T-cell (primary cell): ENCODE measurements around the gene RPTOR. TPM values are rescaled to one million over a fixed set of nuclear protein-coding genes. Genes with fewer than 3 reads are reported as not detected.
A peak's percentile ranks its signal among the peaks of the same experiment; 100 is the strongest.

ENCODE experiments used
- ATAC-seq, 4 experiments: fragments of 200-7000 bp in 3 of 4; fragments of 150-1000 bp in 1 of 4; cut with Tn5 transposase; replicated peaks in 1 of 4; 1 replicate in 3 of 4; 2 replicates in 1 of 4; pipeline ENCODE4 v1.10.0; 2021; ENCODE audit warnings: moderate library complexity in 3 of 4, mild to moderate bottlenecking in 2 of 4, moderate number of reproducible peaks in 1 of 4
- CTCF ChIA-PET, 2 donors: fragments of 300-600 bp; sonication (Branson Sonifier 250); formaldehyde crosslinking; loops; one replicate each; lab custom pipeline; 2022; ENCODE audit warnings: antibody characterized with exemption in 2 of 2; lab: Charles Lee
- POLR2A ChIA-PET, 2 donors: fragments of 300-600 bp; sonication (Branson Sonifier 250); formaldehyde crosslinking; loops; one replicate each; lab custom pipeline; 2022; ENCODE audit warnings: antibody characterized with exemption in 2 of 2; lab: Charles Lee
- DNase-seq, 35 experiments: peaks; one replicate each; pipeline versions ENCODE4 v3.0.0 to v3.0.0-alpha.2; 2013 to 2023
- H3K27ac ChIP-seq: one replicate; pipeline ENCODE4 v1.5.1; 2013; ENCODE audit warnings: low read length
- H3K27me3 ChIP-seq, 2 experiments: replicated peaks in 1 of 2; 1 replicate in 1 of 2; 2 replicates in 1 of 2; pipeline versions ENCODE4 v1.6.1 to v1.7.0; 2013; ENCODE audit warnings: low read length in 1 of 2, mixed read lengths in 1 of 2; ENCODE audit not compliant: control insufficient read depth in 2 of 2, insufficient read depth in 2 of 2; ENCODE audit errors: extremely low read depth in 1 of 2
- H3K36me3 ChIP-seq, 2 donors: 1 replicate in 1 of 2; 2 replicates in 1 of 2; pipeline versions ENCODE4 v1.6.1 to v1.7.0; 2013; ENCODE audit warnings: low read length in 1 of 2; ENCODE audit not compliant: control insufficient read depth in 2 of 2, insufficient read depth in 1 of 2; ENCODE audit errors: extremely low read depth in 1 of 2
- H3K4me1 ChIP-seq, 2 experiments: 1 replicate in 1 of 2; 2 replicates in 1 of 2; pipeline versions ENCODE4 v1.6.1 to v1.7.0; 2013; ENCODE audit warnings: low read length in 2 of 2, mixed read lengths in 1 of 2; ENCODE audit not compliant: insufficient read depth in 2 of 2, control insufficient read depth in 1 of 2; ENCODE audit errors: extremely low read depth in 1 of 2
- H3K4me3 ChIP-seq, 2 donors: 1 replicate in 1 of 2; 2 replicates in 1 of 2; pipeline versions ENCODE4 v1.5.1 to v1.7.0; 2013; ENCODE audit warnings: mild to moderate bottlenecking in 2 of 2, low read length in 1 of 2, moderate library complexity in 1 of 2; ENCODE audit not compliant: control insufficient read depth in 1 of 2; ENCODE audit errors: extremely low read depth in 1 of 2
- H3K9me3 ChIP-seq: 2 replicates; pipeline ENCODE4 v1.7.0; 2013
- H3K27ac Mint-ChIP-seq, 2 donors: one replicate each; pipeline ENCODE4 v1.8.0; 2020 to 2021; ENCODE audit warnings: mild to moderate bottlenecking in 2 of 2, mixed read lengths in 2 of 2
- H3K27me3 Mint-ChIP-seq, 2 donors: one replicate each; pipeline ENCODE4 v1.8.0; 2021 to 2022; ENCODE audit warnings: mixed read lengths in 2 of 2
- H3K36me3 Mint-ChIP-seq: one replicate; pipeline ENCODE4 v1.8.0; 2021; ENCODE audit warnings: mixed read lengths
- H3K4me1 Mint-ChIP-seq, 3 donors: one replicate each; pipeline ENCODE4 v1.8.0; 2020 to 2022; ENCODE audit warnings: mixed read lengths in 3 of 3, mild to moderate bottlenecking in 1 of 3
- H3K4me3 Mint-ChIP-seq, 3 donors: one replicate each; pipeline ENCODE4 v1.8.0; 2020 to 2022; ENCODE audit warnings: mild to moderate bottlenecking in 3 of 3, mixed read lengths in 3 of 3, moderate library complexity in 3 of 3
- H3K9me3 Mint-ChIP-seq, 3 donors: one replicate each; pipeline ENCODE4 v1.8.0; 2020 to 2022; ENCODE audit warnings: mixed read lengths in 3 of 3
- WGBS: methylation state at CpG from one replicate; pipeline ENCODE4 v1.1.5; 2013; ENCODE audit warnings: missing lambda C conversion rate; ENCODE audit not compliant: insufficient coverage; 5-methylcytosine and 5-hydroxymethylcytosine counted together
- total RNA-seq, 35 experiments: library from RNA in 6 of 35; stranded (reverse) in 6 of 35; fragments of 120-200 nt in 1 of 35; gene quantifications; one replicate each; pipeline versions ENCODE4 v1.2.1 to v1.2.4 and lab custom pipeline; 2013 to 2026

Gene RPTOR
- total RNA-seq, 5 donors from 2014 or later (not counting 1 experiment from before 2014, with no cell fraction given) = 59.4 to 76.8 (median 71.4) TPM

- no peak overlapping the region for H3K4me3 ChIP-seq
- peaks cover 4 to 11% (median 6%) of the 10 kb centered on the region in 3 donors for H3K9me3 Mint-ChIP-seq
- ATAC-seq = peak; percentile 82 to 94 (median 92)
- H3K27me3 ChIP-seq = no peaks in the 10 kb centered on the region
- peak overlapping the region; percentile 93 to 95 for H3K27ac Mint-ChIP-seq
- H3K4me3 Mint-ChIP-seq = peak overlapping the region in 2 of 3 donors; percentile 35 to 57
- H3K27ac ChIP-seq = peak overlapping the region; percentile 52
- H3K36me3 ChIP-seq = no peaks in the 10 kb centered on the region
- H3K9me3 ChIP-seq = peaks cover 2% of the 10 kb centered on the region
- ChIA-PET CTCF (interaction anchor here in 1 of 2 donors (0.5 kb wide), 1 partner anchor 129 kb away, joined by 4 read pairs; no protein-coding TSS in a partner anchor), POLR2A (interaction anchor here in 1 of 2 donors (0.6 to 1.1 kb wide), 2 partner anchors 10 to 126 kb away, joined by 3 to 6 read pairs; no protein-coding TSS in a partner anchor)
- H3K36me3 Mint-ChIP-seq = peaks cover 21% of the 10 kb centered on the region
- H3K27me3 Mint-ChIP-seq = no peaks in the 10 kb centered on the region
- H3K4me1 ChIP-seq = peaks cover 15 to 58% of the 10 kb centered on the region in 2 experiments
- DNase-seq = peak in 27 of 35 experiments; percentile 13 to 66 (median 28)
- peaks cover 53 to 84% (median 75%) of the 10 kb centered on the region in 3 donors for H3K4me1 Mint-ChIP-seq
- 17% methylated on average over 3 of the region's 9 CpGs for WGBS
These were observed 158.5 kb downstream of the RPTOR start for GRCh38 chr17:80703142-80703478.

- peaks cover 53 to 85% (median 80%) of the 10 kb centered on the region in 3 donors for H3K4me1 Mint-ChIP-seq
- peak overlapping the region in 1 of 3 donors; percentile 57 for H3K4me3 Mint-ChIP-seq
- no peak overlapping the region for H3K27ac ChIP-seq
- CTCF ChIA-PET = no interaction called here
- DNase-seq = no peak
- peaks cover 15 to 64% of the 10 kb centered on the region in 2 experiments for H3K4me1 ChIP-seq
- H3K9me3 Mint-ChIP-seq = peaks cover 4 to 11% (median 6%) of the 10 kb centered on the region in 3 donors
- H3K27me3 ChIP-seq = no peaks in the 10 kb centered on the region
- no peak for ATAC-seq
- peaks cover 28% of the 10 kb centered on the region for H3K36me3 Mint-ChIP-seq
- no peak overlapping the region for H3K4me3 ChIP-seq
- POLR2A ChIA-PET = no interaction called here
- 40% methylated on average over 1 of the region's 3 CpGs for WGBS
- H3K36me3 ChIP-seq = no peaks in the 10 kb centered on the region
- no peaks in the 10 kb centered on the region for H3K27me3 Mint-ChIP-seq
- H3K27ac Mint-ChIP-seq = peak overlapping the region; percentile 93 to 95
- H3K9me3 ChIP-seq = peaks cover 2% of the 10 kb centered on the region
These were observed 159.8 kb downstream of the RPTOR start for GRCh38 chr17:80704381-80704819.

GRCh38 chr17:80704894-80705293, 160.3 kb downstream of the RPTOR start:
- POLR2A ChIA-PET = no interaction called here
- Histone ChIP-seq H3K27me3 (no peaks in the 10 kb centered on the region), H3K27ac (no peak overlapping the region), H3K9me3 (peaks cover 2% of the 10 kb centered on the region), H3K36me3 (no peaks in the 10 kb centered on the region), H3K4me1 (peaks cover 15 to 69% of the 10 kb centered on the region in 2 experiments), H3K4me3 (no peak overlapping the region)
- no peak for ATAC-seq
- CTCF ChIA-PET = no interaction called here
- Mint-ChIP-seq H3K36me3 (peaks cover 33% of the 10 kb centered on the region), H3K9me3 (peaks cover 3 to 9% (median 3%) of the 10 kb centered on the region in 3 donors), H3K4me1 (peaks cover 50 to 86% (median 82%) of the 10 kb centered on the region in 3 donors), H3K27me3 (no peaks in the 10 kb centered on the region), H3K4me3 (no peak overlapping the region), H3K27ac (peak overlapping the region in 1 of 2 donors; percentile 11)
- WGBS = over 99% methylated on average over 13 of the region's 13 CpGs
- no peak for DNase-seq

GRCh38 chr17:80705988-80706387, 161.3 kb downstream of the RPTOR start:
- H3K27me3 Mint-ChIP-seq = no peaks in the 10 kb centered on the region
- H3K4me1 Mint-ChIP-seq = peaks cover 45 to 86% (median 84%) of the 10 kb centered on the region in 3 donors
- no peak overlapping the region for H3K4me3 ChIP-seq
- peaks cover 2% of the 10 kb centered on the region for H3K9me3 ChIP-seq
- H3K27me3 ChIP-seq = no peaks in the 10 kb centered on the region
- peaks cover 15 to 72% of the 10 kb centered on the region in 2 experiments for H3K4me1 ChIP-seq
- ATAC-seq (no peak), DNase-seq (no peak)
- peaks cover 39% of the 10 kb centered on the region for H3K36me3 Mint-ChIP-seq
- ChIA-PET POLR2A (no interaction called here), CTCF (no interaction called here)
- H3K36me3 ChIP-seq = no peaks in the 10 kb centered on the region
- H3K9me3 Mint-ChIP-seq = peaks cover 0 to 5% (median 0%) of the 10 kb centered on the region in 3 donors
- WGBS = 83% methylated on average over 1 of the region's 5 CpGs
- peak overlapping the region; percentile 52 to 81 for H3K27ac Mint-ChIP-seq
- H3K27ac ChIP-seq = peak overlapping the region; percentile 11
- peak overlapping the region in 1 of 3 donors; percentile 27 for H3K4me3 Mint-ChIP-seq

GRCh38 chr17:80706463-80706867, 161.8 kb downstream of the RPTOR start:
- Mint-ChIP-seq H3K27me3 (no peaks in the 10 kb centered on the region), H3K27ac (peak overlapping the region; percentile 52 to 81), H3K4me1 (peaks cover 46 to 89% (median 85%) of the 10 kb centered on the region in 3 donors), H3K4me3 (no peak overlapping the region), H3K36me3 (peaks cover 39% of the 10 kb centered on the region), H3K9me3 (peaks cover 0 to 5% (median 0%) of the 10 kb centered on the region in 3 donors)
- CTCF ChIA-PET = no interaction called here
- POLR2A ChIA-PET = no interaction called here
- no peak for DNase-seq
- peaks cover 15 to 72% of the 10 kb centered on the region in 2 experiments for H3K4me1 ChIP-seq
- 92% methylated on average over 5 of the region's 5 CpGs for WGBS
- no peak overlapping the region for H3K4me3 ChIP-seq
- ATAC-seq = no peak
- peak overlapping the region; percentile 11 for H3K27ac ChIP-seq
- no peaks in the 10 kb centered on the region for H3K36me3 ChIP-seq
- H3K9me3 ChIP-seq = peaks cover 2% of the 10 kb centered on the region
- H3K27me3 ChIP-seq = no peaks in the 10 kb centered on the region

GRCh38 chr17:80708480-80708879, 163.8 kb downstream of the RPTOR start:
- no peak overlapping the region for H3K27ac ChIP-seq

More at GRCh38 chr17:80708480-80708879, 163.8 kb downstream of the RPTOR start:
- Mint-ChIP-seq H3K36me3 (peaks cover 37% of the 10 kb centered on the region), H3K27me3 (no peaks in the 10 kb centered on the region), H3K9me3 (no peaks in the 10 kb centered on the region), H3K4me1 (peaks cover 31 to 83% (median 70%) of the 10 kb centered on the region in 3 donors), H3K27ac (no peak overlapping the region), H3K4me3 (no peak overlapping the region)
- peaks cover 9 to 61% of the 10 kb centered on the region in 2 experiments for H3K4me1 ChIP-seq
- peak overlapping the region in 1 of 2 donors; percentile 7 for H3K4me3 ChIP-seq
- no peaks in the 10 kb centered on the region for H3K9me3 ChIP-seq
- H3K36me3 ChIP-seq = no peaks in the 10 kb centered on the region
- DNase-seq (peak in 1 of 35 experiments; percentile 32), ATAC-seq (peak in 1 of 4 experiments; percentile 25)
- 67% methylated on average over 6 of the region's 6 CpGs for WGBS
- ChIA-PET CTCF (no interaction called here), POLR2A (no interaction called here)
- no peaks in the 10 kb centered on the region for H3K27me3 ChIP-seq
